Fibroblast of mammary gland (primary cell): ENCODE results near the gene LCP2.

Experiments used
- DNase-seq: peaks from one replicate; pipeline ENCODE4 v3.0.0-alpha.2; 2010; ENCODE audit warnings: low read depth
- H3K4me3 ChIP-seq: 2 replicates; pipeline ENCODE4 v1.5.1; 2011; ENCODE audit warnings: low read depth, mild to moderate bottlenecking, low read length, moderate library complexity; ENCODE audit not compliant: control insufficient read depth
- CTCF ChIP-seq: conservative IDR thresholded peaks from 2 replicates; pipeline ENCODE4 v1.5.1; 2011; ENCODE audit warnings: low read depth, low read length, inconsistent platforms; ENCODE audit not compliant: control insufficient read depth, insufficient read depth

The LCP2 gene

GRCh38 chr5:170269579-170269978, 28.0 kb downstream of the LCP2 start:
- no peak for TF ChIP-seq CTCF
- no peak for DNase-seq
- H3K4me3 ChIP-seq, result no peak overlapping the region

GRCh38 chr5:170268884-170269283, 28.7 kb downstream of the LCP2 start:
- no peak for DNase-seq
- H3K4me3 ChIP-seq, result no peak overlapping the region
- no peak for TF ChIP-seq CTCF

- no peak overlapping the region for H3K4me3 ChIP-seq
- no peak for TF ChIP-seq CTCF
- DNase-seq, result no peak
Observed at GRCh38 chr5:170268153-170268689, 29.4 kb downstream of the LCP2 start.

DNA sequence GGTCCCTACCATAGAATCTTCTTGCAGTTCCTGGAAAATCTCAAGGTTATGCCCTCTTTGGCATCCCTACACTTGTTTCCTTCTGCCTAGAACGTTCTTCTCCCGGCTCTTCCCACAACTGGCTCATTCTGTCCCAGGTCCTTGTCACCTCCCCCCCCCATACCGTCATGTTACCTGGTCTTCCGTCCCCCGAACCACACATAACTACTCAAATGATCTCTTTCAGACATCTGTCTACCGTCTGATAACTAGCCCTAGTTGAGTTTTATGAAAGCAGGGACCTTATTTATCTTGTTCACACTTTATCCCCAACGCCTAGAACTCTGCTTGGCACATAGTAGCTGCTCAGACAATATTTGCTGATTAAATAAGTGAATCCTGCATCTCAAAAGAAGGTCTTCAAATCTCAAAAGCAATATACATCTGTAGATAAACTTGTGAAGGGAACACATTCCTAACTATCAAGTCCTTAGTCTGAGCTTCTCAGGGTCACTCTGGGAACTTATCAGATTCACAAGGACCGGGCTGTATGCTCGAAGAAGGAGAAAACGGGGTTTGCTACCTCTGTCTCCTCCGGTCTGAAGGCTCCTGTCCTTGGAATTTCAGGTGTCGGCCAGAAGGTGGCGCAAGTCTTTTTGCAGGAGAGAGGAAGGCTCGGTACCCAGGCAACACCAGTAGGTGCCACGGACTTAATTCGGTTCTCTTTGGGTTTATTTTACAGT, 30.0 kb downstream of the LCP2 start:
- peak; percentile 77 for DNase-seq
- TF ChIP-seq CTCF, result peak; percentile 90
- no peak overlapping the region for H3K4me3 ChIP-seq

DNA sequence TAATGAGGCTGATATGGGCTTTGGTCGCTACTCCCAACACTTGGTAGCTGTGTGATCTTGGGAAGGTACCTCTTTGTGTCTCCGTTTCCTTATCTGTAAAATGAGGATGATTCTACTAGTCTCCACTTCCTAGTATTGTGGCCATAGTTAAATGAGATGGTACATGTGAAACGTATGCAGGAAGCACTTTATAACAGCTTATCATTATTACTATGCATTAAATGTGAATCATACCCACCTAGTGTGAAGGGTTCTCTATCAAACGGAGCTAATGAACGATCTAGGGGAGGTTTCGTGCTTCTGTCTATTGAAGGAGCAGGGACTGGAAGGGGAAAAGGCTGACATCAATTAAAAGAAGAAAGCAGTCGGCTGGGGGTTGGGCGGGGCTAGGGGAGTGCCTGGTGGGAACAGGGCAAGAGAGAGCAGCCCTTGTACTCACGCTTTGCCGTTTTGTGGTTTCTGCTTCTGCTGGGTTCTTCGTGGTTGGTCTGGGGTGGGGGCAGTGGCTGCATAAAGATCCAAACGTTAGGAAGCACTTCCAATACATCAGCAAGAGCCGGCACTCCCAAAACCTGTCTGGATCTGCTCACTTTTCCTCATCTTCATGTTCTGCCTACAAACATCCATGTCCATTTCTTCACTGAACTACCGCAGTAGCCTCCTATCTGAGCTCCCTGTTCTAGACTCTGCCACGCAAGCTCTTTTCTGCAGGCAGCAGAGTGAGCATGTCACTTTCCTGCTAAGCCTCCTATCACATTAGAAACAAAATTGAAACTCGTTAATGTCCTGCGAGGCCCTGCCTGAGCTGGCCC, 30.8 kb downstream of the LCP2 start:
- no peak overlapping the region for H3K4me3 ChIP-seq
- TF ChIP-seq CTCF, result no peak
- DNase-seq, result no peak

DNA sequence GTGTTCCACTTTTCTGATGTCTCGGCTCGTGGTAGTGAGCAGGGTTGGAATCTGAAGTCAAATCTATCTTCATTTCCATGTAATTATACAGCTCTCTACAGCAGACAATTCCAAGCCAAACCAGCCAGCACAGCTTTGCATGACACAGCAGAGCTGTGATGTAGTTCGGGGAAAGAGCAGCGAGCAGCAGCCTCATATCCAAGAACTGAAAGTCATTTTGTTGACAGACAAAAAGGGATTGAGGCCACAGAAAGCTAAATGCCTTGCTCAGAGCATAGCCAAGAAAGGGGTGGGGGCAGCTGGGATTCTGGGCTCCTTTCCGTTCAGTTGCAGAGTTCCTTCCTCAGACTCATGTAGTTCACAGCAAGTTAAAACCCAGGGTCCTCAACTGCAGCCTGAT, 32.1 kb downstream of the LCP2 start:
- H3K4me3 ChIP-seq, result no peak overlapping the region
- no peak for TF ChIP-seq CTCF
- DNase-seq, result peak; percentile 40
